Activated CD8-positive, alpha-beta T cell treated with anti-CD3 and anti-CD28 coated beads for 36 hours (primary cell): ENCODE measurements around the gene GRM3. TPM values are rescaled to one million over a fixed set of nuclear protein-coding genes. Genes with fewer than 3 reads are reported as not detected.

Source experiments
- ATAC-seq: fragments of 200-7000 bp; cut with Tn5 transposase; one replicate; pipeline ENCODE4 v1.10.0; 2021; ENCODE audit warnings: mild to moderate bottlenecking, moderate library complexity
- CTCF ChIA-PET: fragments of 350-600 bp; sonication (Branson Sonifier 250); formaldehyde crosslinking; loops from one replicate; lab custom pipeline; 2021; ENCODE audit warnings: antibody characterized with exemption; lab: Charles Lee
- POLR2A ChIA-PET: fragments of 350-600 bp; sonication (Branson Sonifier 250); formaldehyde crosslinking; loops from one replicate; lab custom pipeline; 2021; ENCODE audit warnings: antibody characterized with exemption; lab: Charles Lee
- DNase-seq: peaks from one replicate; pipeline ENCODE4 v3.0.0-alpha.2; 2020
- H3K27ac Mint-ChIP-seq: one replicate; pipeline ENCODE4 v1.8.0; 2021; ENCODE audit warnings: mild to moderate bottlenecking, mixed read lengths
- H3K27me3 Mint-ChIP-seq: one replicate; pipeline ENCODE4 v1.8.0; 2021; ENCODE audit warnings: mixed read lengths
- H3K36me3 Mint-ChIP-seq: one replicate; pipeline ENCODE4 v1.8.0; 2021; ENCODE audit warnings: low read depth, mixed read lengths
- H3K4me1 Mint-ChIP-seq: one replicate; pipeline ENCODE4 v1.8.0; 2021; ENCODE audit warnings: low read depth, mixed read lengths
- H3K4me3 Mint-ChIP-seq: one replicate; pipeline ENCODE4 v1.8.0; 2021; ENCODE audit warnings: mild to moderate bottlenecking, moderate library complexity, mixed read lengths
- H3K9me3 Mint-ChIP-seq: one replicate; pipeline ENCODE4 v1.8.0; 2021; ENCODE audit warnings: mixed read lengths
- intact Hi-C: fragments of 100-400 bp; cut with micrococcal nuclease; formaldehyde crosslinking; loops from one replicate; pipeline ENCODE4 v1.10.0; 2022
- total RNA-seq, 2 experiments: library from RNA; stranded (reverse); gene quantifications; one replicate each; pipeline ENCODE4 v1.2.3, GENCODE V29; 2021
- TF ChIP-seq, protein P1 (sequence below): fragments of 200-600 bp; IDR thresholded peaks from one replicate; pipeline ENCODE4 v1.8.0; 2022; ENCODE audit warnings: antibody characterized with exemption, mild to moderate bottlenecking

Gene GRM3
- total RNA-seq, 2 experiments from 2014 or later, result not detected

DNA sequence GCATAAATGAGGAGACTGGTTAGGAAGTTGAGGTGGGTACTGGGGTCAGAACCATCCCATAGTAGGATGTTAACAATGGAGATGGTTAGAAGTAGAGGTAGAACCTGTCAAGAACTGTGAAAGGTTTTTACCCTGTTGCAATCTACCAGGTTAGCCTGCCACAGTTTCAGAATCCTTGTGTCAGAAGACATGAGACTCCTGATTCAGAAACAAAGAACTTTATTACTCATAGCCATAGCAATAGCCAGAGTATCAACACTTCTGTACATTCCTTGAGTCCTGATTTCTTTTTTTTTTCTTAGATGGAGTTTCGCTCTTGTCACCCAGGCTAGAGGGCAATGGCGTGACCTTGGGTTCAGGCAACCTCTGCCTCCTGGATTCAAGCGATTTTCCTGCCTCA lies 200.9 kb downstream of the GRM3 start:
- no peaks in the 10 kb centered on the region for H3K36me3 Mint-ChIP-seq
- CTCF ChIA-PET, result no interaction called here
- TF ChIP-seq, protein P1, sequence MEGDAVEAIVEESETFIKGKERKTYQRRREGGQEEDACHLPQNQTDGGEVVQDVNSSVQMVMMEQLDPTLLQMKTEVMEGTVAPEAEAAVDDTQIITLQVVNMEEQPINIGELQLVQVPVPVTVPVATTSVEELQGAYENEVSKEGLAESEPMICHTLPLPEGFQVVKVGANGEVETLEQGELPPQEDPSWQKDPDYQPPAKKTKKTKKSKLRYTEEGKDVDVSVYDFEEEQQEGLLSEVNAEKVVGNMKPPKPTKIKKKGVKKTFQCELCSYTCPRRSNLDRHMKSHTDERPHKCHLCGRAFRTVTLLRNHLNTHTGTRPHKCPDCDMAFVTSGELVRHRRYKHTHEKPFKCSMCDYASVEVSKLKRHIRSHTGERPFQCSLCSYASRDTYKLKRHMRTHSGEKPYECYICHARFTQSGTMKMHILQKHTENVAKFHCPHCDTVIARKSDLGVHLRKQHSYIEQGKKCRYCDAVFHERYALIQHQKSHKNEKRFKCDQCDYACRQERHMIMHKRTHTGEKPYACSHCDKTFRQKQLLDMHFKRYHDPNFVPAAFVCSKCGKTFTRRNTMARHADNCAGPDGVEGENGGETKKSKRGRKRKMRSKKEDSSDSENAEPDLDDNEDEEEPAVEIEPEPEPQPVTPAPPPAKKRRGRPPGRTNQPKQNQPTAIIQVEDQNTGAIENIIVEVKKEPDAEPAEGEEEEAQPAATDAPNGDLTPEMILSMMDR, result no peak

DNA sequence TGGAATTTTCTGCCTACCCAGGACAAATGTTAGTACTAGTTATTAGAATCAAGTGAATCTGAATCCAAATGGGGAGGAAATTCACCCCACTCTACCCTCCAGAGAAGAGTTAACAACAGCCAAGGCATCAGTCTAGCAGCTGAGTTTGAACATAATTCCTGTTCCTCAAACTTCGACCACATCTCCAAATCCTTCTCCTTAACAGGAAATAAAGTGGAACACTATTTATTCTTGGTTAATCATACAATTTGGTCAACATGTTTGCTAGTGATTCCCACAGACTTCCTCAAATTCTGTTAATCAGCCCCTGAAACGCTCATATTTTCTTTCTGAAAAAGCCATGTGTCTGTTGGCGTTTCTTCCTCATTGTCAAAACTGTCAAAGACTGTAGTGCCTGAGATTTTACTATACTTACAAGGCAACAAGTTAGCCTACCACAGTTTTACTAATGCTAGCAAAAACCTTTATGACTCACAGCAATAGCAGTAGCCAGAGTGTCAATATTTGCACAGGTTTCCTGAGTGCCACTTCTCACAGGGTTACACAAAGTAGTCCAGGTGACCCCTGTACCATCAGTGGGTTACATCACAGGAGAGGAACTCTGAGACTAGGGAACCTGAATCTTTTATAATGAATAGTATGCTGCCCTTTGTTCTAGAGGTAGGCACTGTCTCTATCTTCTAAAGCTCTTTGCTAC lies 202.9 kb downstream of the GRM3 start:
- ATAC-seq, result no peak
- Mint-ChIP-seq H3K27ac (no peak overlapping the region), H3K9me3 (no peaks in the 10 kb centered on the region), H3K27me3 (peaks cover 3% of the 10 kb centered on the region), H3K4me1 (no peaks in the 10 kb centered on the region), H3K4me3 (no peak overlapping the region), H3K36me3 (no peaks in the 10 kb centered on the region)
- CTCF ChIA-PET, result no interaction called here
- TF ChIP-seq, protein P1, result no peak
- no peak for DNase-seq
- POLR2A ChIA-PET, result no interaction called here
- intact Hi-C loops, result no loop called here

More for the DNA sequence above, 200.9 kb downstream of the GRM3 start:
- intact Hi-C loops, result no loop called here
- DNase-seq (no peak), ATAC-seq (no peak)
- no peak overlapping the region for H3K27ac Mint-ChIP-seq
- no peak overlapping the region for H3K4me3 Mint-ChIP-seq
- no peaks in the 10 kb centered on the region for H3K9me3 Mint-ChIP-seq
- no peaks in the 10 kb centered on the region for H3K4me1 Mint-ChIP-seq
- POLR2A ChIA-PET, result no interaction called here
- peaks cover 3% of the 10 kb centered on the region for H3K27me3 Mint-ChIP-seq

DNA sequence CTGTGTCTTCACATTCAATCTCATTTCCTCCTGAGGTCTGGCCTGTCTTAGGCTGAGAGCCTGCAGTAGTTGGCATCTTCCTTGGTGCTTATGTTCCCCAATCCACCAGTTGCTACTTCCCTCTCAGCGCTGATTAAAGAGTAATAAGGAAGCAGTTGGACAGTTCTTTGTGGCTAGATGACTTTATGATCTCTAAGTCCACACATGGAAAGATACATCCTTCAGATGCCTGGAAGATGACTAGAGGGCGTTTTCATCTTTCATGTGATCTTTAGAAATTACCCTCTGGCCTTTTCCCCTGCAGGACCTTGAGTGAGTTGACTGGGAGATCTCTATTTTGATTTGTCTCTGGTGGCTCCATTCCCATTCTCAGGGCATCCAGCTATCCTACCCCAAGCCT lies 204.5 kb downstream of the GRM3 start:
- no peaks in the 10 kb centered on the region for H3K9me3 Mint-ChIP-seq
- ChIA-PET POLR2A (no interaction called here), CTCF (no interaction called here)
- ATAC-seq, result no peak
- no peak overlapping the region for H3K4me3 Mint-ChIP-seq
- no peak overlapping the region for H3K27ac Mint-ChIP-seq
- H3K27me3 Mint-ChIP-seq, result peaks cover 3% of the 10 kb centered on the region
- TF ChIP-seq, protein P1, result no peak
- intact Hi-C loops, result no loop called here
- H3K36me3 Mint-ChIP-seq, result no peaks in the 10 kb centered on the region
- no peaks in the 10 kb centered on the region for H3K4me1 Mint-ChIP-seq
- no peak for DNase-seq

DNA sequence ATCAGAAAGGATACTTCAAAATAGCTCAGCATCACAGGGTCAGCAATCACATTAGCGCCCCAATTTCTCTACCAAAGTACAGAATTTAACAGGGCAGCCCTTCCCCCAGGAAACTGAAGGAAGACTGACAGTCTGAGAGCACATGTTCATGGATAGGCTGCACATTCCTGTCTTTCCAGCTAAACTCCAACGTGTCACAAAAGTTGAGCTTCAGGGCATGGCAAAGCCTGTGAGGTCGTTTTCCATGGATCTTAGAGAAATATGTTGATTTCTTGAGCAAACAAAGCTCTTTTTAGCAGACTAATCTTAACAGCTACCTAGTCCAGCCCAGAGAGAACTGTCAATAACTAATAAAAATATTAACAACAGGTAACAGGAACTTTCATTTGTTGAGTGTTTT lies 207.9 kb downstream of the GRM3 start:
- Mint-ChIP-seq H3K9me3 (no peaks in the 10 kb centered on the region), H3K4me1 (no peaks in the 10 kb centered on the region), H3K36me3 (no peaks in the 10 kb centered on the region), H3K27me3 (peaks cover 1% of the 10 kb centered on the region), H3K27ac (no peak overlapping the region), H3K4me3 (no peak overlapping the region)
- TF ChIP-seq, protein P1, result no peak
- ATAC-seq (no peak), DNase-seq (no peak)
- ChIA-PET POLR2A (no interaction called here), CTCF (no interaction called here)
- intact Hi-C loops, result no loop called here

DNA sequence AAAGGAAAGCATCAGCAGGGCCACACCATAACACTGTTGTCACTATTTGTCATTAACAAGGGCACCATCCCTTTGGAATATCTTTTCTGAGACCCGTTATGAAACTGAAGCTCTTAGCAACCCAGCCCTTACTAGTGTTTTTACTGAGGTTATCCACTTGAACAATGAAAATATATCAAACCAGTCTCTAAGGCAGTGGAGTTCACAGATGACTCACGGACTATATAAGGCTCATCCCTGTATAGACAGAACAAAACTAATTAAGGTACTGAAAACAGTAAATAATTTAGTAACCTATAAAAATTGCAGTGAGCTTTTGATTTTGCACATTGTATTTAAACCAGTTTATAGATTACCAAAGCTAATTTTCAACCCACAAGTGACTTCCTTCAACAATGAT lies 219.7 kb downstream of the GRM3 start:
- Mint-ChIP-seq H3K4me1 (no peaks in the 10 kb centered on the region), H3K9me3 (no peaks in the 10 kb centered on the region), H3K27ac (no peak overlapping the region), H3K4me3 (no peak overlapping the region), H3K27me3 (peaks cover 3% of the 10 kb centered on the region), H3K36me3 (no peaks in the 10 kb centered on the region)
- ATAC-seq, result no peak
- TF ChIP-seq, protein P1, result no peak
- CTCF ChIA-PET, result no interaction called here
- intact Hi-C loops, result no loop called here
- POLR2A ChIA-PET, result no interaction called here
- DNase-seq, result no peak
